Measurements from ENCODE around the gene SERPINC1. TPM values are rescaled to one million over a fixed set of nuclear protein-coding genes. Genes with fewer than 3 reads are reported as not detected.
A peak's percentile ranks its signal among the peaks of the same experiment; 100 is the strongest.

The SERPINC1 gene
- total RNA-seq, 1 experiment from 2014 or later: 0.26 TPM

DNA sequence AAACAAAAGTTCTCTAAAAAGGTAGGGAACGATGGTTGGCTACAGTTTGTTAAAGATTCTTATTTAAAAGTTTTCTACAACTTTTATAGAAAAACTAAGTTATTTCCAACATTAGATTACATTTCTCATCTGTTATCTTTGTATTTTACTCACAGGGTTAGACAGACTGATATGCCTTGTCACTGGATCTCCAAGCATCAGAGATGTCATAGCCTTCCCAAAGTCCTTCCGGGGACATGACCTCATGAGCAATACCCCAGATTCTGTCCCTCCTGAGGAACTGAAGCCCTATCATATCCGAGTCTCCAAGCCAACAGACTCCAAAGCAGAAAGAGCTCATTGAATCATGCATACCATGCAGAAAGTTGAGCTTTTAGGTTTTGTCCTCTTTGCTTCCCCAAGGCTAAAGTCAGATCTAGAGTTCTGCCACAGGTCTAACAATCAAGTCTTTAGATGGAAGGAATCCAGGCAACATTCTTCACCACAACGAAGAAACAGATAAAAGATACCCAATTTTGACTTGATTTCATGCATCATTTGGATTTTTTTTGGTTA, 59.7 kb downstream of the SERPINC1 start:
- no peak overlapping the region for H3K4me2 ChIP-seq (ENCODE audit: low read depth, low read length, poor library complexity, severe bottlenecking)
- H4K20me1 ChIP-seq (ENCODE audit: insufficient read depth, low read depth, low read length): no peaks in the 10 kb centered on the region
- H3K9me2 ChIP-seq (replicated peaks; ENCODE audit: insufficient read depth, low read length): no peaks in the 10 kb centered on the region
- H3K9ac ChIP-seq (ENCODE audit: low read length): no peak overlapping the region
- H3K79me2 ChIP-seq (ENCODE audit: low read length): no peaks in the 10 kb centered on the region
- H3K27ac ChIP-seq (ENCODE audit: low read length): no peak overlapping the region
- H2AFZ ChIP-seq (ENCODE audit: low read length): no peak overlapping the region
- H3K4me1 ChIP-seq (ENCODE audit: low read length): no peaks in the 10 kb centered on the region
- DNase-seq: no peak
- peaks cover 11% of the 10 kb centered on the region for H3K36me3 ChIP-seq (ENCODE audit: insufficient read depth, low read length)
- no peaks in the 10 kb centered on the region for H3K27me3 ChIP-seq (ENCODE audit: low read length)
- no peaks in the 10 kb centered on the region for H3K9me3 ChIP-seq (ENCODE audit: low read length)
- no peak overlapping the region for H3K4me3 ChIP-seq (ENCODE audit: low read length)

DNA sequence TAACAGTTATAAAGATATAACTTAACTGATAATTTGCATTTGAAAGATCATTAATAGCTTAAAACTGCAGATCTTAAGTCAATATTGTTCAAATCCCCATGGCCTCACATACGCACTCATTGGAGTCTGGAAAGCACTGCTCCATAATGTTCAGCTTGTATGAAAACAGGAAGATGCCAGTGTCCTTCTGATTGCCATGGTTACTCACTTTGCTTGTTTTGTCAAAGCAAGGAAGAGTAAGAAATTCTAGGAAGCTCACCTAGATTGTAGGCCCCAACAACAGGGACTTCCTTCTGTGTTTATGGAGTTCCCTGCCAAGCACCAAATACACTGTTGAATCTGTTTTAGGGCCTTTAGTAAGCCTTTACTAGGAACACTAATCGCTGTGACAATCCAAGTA, 60.2 kb downstream of the SERPINC1 start:
- H3K9me3 ChIP-seq (ENCODE audit: low read length): no peaks in the 10 kb centered on the region
- no peaks in the 10 kb centered on the region for H3K27me3 ChIP-seq (ENCODE audit: low read length)
- no peaks in the 10 kb centered on the region for H3K9me2 ChIP-seq (replicated peaks; ENCODE audit: insufficient read depth, low read length)
- no peak overlapping the region for H3K9ac ChIP-seq (ENCODE audit: low read length)
- H3K36me3 ChIP-seq (ENCODE audit: insufficient read depth, low read length): peaks cover 14% of the 10 kb centered on the region
- DNase-seq: no peak
- H2AFZ ChIP-seq (ENCODE audit: low read length): no peak overlapping the region
- no peak overlapping the region for H3K4me3 ChIP-seq (ENCODE audit: low read length)
- H4K20me1 ChIP-seq (ENCODE audit: insufficient read depth, low read depth, low read length): no peaks in the 10 kb centered on the region
- H3K4me2 ChIP-seq (ENCODE audit: low read depth, low read length, poor library complexity, severe bottlenecking): no peak overlapping the region
- H3K79me2 ChIP-seq (ENCODE audit: low read length): no peaks in the 10 kb centered on the region
- no peaks in the 10 kb centered on the region for H3K4me1 ChIP-seq (ENCODE audit: low read length)
- no peak overlapping the region for H3K27ac ChIP-seq (ENCODE audit: low read length)

DNA sequence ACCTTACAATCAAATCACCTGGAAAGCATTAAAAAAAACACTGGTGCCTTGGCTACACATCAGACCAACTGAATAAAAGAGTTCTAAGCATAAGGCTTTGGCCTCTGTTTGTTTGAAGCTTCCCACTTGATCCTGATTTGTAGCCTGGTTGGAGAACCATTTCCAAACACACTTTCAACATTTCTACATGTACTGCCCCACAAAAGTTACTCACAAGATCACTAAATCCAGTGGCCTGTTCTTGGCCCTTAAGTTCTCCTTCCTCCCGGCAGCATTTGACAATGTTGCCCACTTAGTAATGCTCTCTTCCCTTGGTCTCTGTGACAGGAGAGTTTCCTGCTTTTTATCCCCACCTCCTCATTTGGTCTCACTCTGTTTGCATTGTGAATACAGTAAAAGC, 61.1 kb downstream of the SERPINC1 start:
- no peak overlapping the region for H3K4me3 ChIP-seq (ENCODE audit: low read length)
- H3K79me2 ChIP-seq (ENCODE audit: low read length): no peaks in the 10 kb centered on the region
- H3K27me3 ChIP-seq (ENCODE audit: low read length): no peaks in the 10 kb centered on the region
- H4K20me1 ChIP-seq (ENCODE audit: insufficient read depth, low read depth, low read length): no peaks in the 10 kb centered on the region
- no peak overlapping the region for H3K9ac ChIP-seq (ENCODE audit: low read length)
- DNase-seq: no peak
- H3K9me2 ChIP-seq (replicated peaks; ENCODE audit: insufficient read depth, low read length): no peaks in the 10 kb centered on the region
- peaks cover 19% of the 10 kb centered on the region for H3K36me3 ChIP-seq (ENCODE audit: insufficient read depth, low read length)
- H2AFZ ChIP-seq (ENCODE audit: low read length): no peak overlapping the region
- no peaks in the 10 kb centered on the region for H3K9me3 ChIP-seq (ENCODE audit: low read length)
- H3K4me2 ChIP-seq (ENCODE audit: low read depth, low read length, poor library complexity, severe bottlenecking): no peak overlapping the region
- no peaks in the 10 kb centered on the region for H3K4me1 ChIP-seq (ENCODE audit: low read length)
- no peak overlapping the region for H3K27ac ChIP-seq (ENCODE audit: low read length)

Small RNAs within 50 kb of the gene (small RNA-seq; reads per million reads assigned to genes)
- gene RNA5SP67: 0.40 reads per million, percentile 3 among the genes with 10 or more reads in this experiment

Other genes with a start within 250 kb of the SERPINC1 start
- not detected in 2 replicates for gene ANKRD45, start 247.5 kb downstream of the SERPINC1 start, total RNA-seq (2014; rRNA removed; shearing (Covaris generic); ENCODE audit: low replicate concordance)
- gene KLHL20, start 202.3 kb downstream of the SERPINC1 start, total RNA-seq (2014; rRNA removed; shearing (Covaris generic); ENCODE audit: low replicate concordance): 17.0 and 28.4 TPM in 2 replicates
- 23.4 and 39.3 TPM in 2 replicates for gene DARS2, start 92.7 kb downstream of the SERPINC1 start, total RNA-seq (2014; rRNA removed; shearing (Covaris generic); ENCODE audit: low replicate concordance)
- gene CENPL, start 92.4 kb downstream of the SERPINC1 start, total RNA-seq (2014; rRNA removed; shearing (Covaris generic); ENCODE audit: low replicate concordance): 15.5 and 29.3 TPM in 2 replicates
- 636 and 838 TPM in 2 replicates for gene GAS5, start 49.3 kb downstream of the SERPINC1 start, total RNA-seq (2014; rRNA removed; shearing (Covaris generic); ENCODE audit: low replicate concordance)
- 9.7 and 15.8 TPM in 2 replicates for gene ZBTB37, start 48.9 kb downstream of the SERPINC1 start, total RNA-seq (2014; rRNA removed; shearing (Covaris generic); ENCODE audit: low replicate concordance)
- gene RC3H1, start 105.0 kb upstream of the SERPINC1 start, total RNA-seq (2014; rRNA removed; shearing (Covaris generic); ENCODE audit: low replicate concordance): 13.2 and 52.9 TPM in 2 replicates
- gene RABGAP1L, start 242.2 kb upstream of the SERPINC1 start, total RNA-seq (2014; rRNA removed; shearing (Covaris generic); ENCODE audit: low replicate concordance): 28.9 and 39.5 TPM in 2 replicates

All from Karpas-422 (cell line).